Anterior cingulate cortex (tissue), 58 donors: Measurements from ENCODE around the gene ENTPD3.

Experiments
- DNase-seq, 58 donors: peaks; one replicate each; lab custom pipeline; 2025; lab: John Stamatoyannopoulos, UW

The ENTPD3 gene

DNA sequence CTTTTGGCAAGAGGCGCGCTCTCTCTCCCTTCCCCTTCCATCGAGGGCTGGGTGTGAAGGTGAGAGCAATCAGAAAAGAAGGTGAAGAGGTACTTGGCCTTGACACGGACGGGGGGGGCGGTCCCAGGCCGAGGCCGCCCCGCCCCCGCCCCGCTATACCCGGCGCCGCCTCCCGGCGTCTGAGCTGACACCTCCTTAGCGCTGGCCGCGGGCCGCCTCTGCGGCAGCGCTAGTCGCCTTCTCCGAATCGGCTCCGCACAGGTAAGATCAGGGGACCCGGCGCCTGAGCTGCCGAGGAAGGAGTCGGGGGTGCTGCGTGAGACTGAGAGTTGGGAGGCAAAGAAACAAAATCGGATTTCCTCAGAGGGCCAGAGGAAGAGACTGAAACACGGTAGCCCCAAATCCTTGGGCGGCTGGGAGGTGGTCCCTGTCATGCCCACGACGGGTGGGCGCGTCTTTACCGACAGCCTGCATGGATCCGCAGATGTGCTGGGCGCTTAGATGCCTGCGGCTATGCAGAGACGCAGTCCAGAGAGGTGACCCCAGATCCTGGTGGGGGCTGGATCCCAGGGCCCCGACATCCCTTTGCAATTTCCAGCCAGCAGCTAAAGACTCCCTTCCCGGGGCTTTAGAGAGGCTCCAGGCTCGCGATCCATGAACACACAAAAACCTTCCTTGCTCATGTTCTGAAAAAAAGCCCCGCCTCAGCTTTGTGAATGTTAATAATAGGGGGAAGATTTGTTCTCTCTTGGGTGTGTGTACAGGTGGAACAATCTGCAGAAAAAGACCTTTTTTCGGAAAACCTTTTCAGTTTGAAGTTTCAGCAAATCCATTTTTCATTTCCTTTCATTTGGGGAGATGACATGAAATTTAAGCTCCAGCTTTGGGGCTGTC lies at the start of gene ENTPD3:
TSS of gene ENTPD3 (plus strand) at position 184 of the 894 bp plus-strand sequence. CDS start 874 bp downstream, outside the sequence.
- peak in 20 of 58 donors; percentile 3 to 38 (median 16) for DNase-seq

GRCh38 chr3:40339871-40340270 lies 47.1 kb upstream of the ENTPD3 start:
- DNase-seq: no peak

- DNase-seq: no peak
These were observed 46.3 kb upstream of the ENTPD3 start for GRCh38 chr3:40340541-40341170.

DNA sequence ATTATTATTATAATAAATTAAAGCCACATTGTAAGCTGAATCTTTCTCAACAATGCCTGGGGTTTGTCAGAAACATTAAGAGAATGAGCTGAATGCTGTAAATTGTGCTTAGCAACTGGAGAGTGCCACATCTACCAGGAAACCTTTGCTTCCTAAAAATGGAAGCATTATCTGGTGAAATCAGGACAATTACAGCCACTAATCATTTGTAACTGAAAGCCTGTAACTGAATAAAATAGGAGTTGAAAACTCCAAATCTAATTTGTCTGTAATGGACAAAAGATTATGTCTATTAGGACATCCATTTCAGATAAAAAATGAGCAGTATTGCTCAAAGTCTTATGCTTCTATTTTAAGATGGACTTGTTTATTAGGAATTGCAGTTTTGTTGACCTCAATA lies 45.3 kb upstream of the ENTPD3 start:
- DNase-seq: no peak

DNA sequence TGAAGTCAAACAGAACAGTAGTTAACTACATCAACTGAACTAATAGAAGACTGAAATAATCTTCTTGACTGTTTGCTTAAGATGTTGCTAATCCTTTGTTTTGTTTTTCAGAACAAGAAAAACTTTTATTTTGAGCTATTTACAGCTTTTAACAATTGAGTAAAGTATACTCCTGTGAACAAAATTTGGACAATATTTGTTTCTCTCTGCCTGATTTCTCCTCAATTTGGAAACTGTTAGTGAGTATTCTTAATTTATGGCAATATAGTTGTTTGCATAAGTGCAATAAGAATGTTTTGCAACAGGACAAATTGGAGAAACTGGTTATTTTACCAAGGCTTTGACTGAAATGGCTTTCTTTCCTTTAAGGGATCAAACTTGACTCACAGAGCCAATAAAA lies 36.5 kb upstream of the ENTPD3 start:
- DNase-seq: no peak

DNA sequence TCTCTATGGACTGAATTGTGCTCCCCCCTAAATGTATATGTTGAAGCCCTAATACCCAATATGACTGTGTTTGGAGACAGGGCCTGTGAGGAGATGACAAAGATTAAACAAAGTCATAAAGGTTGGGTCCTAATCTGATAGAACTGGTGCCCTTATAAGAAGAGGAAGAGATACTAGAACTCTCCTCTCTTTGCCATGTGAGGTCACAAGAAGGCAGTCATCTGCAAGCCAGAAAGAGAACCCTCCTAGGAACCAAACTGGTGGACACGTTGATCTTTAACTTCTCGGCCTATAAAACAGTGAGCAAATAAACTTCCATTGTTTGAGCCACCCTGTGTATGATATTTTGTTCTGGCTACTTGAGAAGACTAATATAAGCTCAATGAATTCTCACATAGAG lies 31.6 kb upstream of the ENTPD3 start:
- DNase-seq: no peak

DNA sequence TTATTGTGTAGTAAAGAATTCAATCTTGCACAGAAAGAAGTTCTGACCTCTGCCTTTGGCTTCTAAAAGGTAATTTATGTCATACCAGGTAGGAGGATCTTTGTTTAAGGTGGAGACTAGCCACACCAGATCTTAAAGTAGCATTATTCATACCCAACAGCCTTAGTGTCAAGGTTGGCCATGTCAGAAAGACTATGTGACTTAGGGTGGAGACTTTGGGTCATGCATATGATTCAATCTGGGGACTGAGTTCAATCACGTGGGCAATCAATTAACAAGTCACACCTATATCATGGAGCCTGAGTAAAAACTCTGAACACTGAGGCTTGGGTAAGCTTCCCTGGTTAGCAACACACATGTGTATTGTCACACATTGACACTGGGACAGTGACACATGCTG lies 28.5 kb upstream of the ENTPD3 start:
- no peak for DNase-seq

DNA sequence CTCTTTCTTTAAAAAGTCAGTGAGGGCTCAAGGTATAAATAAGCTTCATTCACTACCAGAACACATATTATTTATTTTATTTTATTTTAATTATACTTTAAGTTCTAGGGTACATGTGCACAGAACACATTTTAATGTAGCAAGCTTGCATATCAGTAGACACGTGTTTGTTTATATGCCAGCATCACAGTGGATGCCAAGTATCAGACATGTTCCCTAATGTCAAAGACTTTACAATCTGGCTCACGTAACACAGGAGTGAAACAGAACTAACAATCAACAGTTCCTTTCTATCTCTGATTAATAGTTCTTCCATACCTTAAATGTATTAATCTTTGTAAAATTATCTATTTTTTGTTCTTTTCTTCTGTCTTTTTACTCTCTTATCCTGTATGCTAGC lies 23.3 kb upstream of the ENTPD3 start:
- no peak for DNase-seq

DNA sequence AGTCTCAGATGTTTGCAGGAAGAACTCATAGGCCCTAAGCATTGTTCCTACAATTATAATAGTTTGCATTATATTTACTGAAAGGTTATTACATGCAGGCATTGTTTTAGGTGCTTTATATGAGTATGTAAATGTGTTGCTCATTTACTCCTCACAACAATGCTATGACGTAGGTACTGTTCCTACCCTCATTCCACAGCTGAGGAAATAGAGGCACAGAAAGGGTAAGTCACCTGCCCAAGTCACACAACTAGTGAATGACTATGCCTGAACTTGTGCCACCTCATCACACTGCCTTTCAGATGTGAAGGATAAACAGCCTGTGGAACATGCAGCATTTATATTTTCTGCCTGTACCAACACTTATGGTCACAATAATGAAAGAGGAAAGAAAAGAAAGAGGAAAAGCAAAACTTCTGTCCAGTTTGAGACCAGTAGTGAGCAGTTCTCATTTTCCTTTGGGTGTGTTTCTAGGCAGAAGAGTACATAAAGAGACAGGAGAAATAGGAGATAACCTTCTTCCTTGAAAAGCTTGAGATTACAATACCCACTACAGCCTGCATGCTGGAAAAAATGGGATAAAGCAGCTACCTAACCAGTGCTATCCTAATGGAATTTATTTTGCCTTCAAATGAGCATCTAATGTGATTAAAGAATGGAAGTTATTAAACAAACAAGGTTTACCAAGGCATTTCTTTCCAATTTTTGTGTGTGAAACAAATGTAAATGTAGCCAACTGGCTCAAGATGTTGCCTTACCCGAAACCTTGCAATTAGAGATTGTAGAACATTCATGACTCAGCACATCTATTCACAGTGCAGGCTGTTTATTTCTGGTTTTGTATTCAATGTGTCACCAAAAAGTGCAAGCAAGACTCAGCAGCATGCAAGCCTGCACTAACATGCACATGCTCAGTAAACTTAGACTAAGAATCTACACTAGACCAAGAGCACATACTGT lies 20.5 kb upstream of the ENTPD3 start:
- peak in 10 of 58 donors; percentile 0 to 41 (median 8) for DNase-seq

GRCh38 chr3:40369716-40370115 lies 17.3 kb upstream of the ENTPD3 start:
- DNase-seq: no peak

DNA sequence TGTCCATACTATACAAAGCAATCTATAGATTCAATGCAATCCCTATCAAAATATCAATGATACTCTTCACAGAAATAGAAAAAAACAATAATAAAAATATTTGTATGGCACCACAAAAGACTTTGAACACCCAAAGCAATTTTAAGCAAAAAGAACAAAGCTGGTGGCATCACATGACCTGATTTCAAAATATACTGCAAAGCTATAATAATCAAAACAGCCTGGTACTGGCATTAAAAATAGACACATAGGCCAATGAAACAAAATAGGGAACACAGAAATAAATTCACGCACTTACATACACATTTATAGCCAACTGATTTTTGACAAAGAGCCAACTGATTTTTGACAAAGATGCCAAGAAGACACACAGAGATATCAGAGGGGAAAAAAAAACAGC lies 9.2 kb upstream of the ENTPD3 start:
- DNase-seq: no peak

DNA sequence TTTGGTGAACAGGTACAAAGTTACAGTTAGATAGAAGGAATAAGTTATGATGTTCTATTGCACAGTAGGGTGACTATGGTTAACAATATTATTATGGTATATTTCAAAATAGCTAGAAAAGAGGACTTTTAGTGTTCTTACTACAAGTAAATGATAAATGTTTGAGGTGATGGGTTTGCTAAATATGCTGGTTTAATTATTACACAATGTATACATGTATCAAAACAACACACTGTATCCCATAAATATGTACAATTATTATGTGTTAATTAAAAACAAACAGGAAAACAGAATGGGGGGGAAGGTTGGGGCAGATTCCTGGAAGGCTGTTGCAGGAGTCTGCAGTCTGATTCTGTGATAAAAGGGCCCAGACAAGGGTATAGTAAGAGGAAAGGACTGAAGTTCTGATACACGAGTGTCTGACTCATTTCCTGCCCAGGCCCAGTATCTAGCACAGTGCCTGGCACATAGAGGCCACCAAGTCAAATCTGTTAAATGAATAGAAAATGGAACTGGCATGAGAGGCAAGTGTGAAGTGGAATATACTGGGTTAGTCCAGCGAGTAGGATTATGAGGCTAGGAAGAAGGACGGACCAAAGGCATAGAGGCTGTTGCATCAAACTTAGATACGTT lies 7.2 kb upstream of the ENTPD3 start:
- no peak for DNase-seq

DNA sequence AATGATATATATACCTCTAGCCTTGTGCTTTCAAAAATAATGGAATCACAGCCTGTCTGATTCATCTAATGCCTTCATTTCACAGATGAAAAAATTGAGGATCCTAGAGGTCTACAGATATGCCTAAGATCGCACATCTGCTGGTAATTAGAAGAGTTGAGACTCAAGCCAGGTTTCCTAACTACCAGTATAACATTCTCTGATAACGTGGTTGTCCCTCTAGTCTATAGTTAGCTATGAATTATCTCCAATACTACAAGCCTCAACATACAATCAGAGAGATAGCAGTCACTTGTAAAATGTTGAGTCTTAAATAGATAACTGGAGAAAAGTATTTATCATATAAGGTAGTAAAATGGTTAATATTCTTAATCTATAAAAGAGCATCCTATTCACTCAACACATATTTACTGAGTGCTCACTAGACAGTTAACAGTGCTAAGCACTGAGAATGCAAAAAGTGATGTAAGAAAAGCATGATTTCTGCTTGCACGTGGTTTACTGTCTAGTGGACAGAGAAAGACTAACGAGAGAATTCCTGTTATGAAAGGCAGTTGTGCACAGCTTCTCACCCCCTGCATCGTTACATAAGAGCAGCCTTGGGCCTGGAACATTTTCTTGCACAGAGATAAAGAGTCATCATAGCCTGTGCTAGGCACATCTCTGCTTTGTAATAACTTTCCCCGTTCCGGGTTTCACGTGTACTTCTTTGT lies 4.9 kb upstream of the ENTPD3 start:
- no peak for DNase-seq

DNA sequence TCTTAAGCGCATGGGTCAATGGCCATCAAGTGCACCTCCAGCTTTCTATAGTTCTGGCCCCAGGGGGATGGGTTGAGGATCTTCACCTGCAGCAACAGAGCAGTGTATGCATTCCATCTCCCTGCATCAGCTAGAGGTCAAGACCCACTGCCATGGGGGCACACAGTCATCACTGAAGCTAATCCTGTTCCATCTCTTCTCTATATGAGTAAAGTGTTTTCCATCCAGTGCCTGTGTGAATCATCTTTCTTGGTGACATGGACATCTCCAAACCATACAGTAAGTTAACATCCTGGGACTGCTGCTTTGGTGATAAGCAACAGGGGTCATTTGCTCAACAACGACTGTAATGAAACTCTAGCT lies 4.4 kb upstream of the ENTPD3 start:
- DNase-seq: no peak

DNA sequence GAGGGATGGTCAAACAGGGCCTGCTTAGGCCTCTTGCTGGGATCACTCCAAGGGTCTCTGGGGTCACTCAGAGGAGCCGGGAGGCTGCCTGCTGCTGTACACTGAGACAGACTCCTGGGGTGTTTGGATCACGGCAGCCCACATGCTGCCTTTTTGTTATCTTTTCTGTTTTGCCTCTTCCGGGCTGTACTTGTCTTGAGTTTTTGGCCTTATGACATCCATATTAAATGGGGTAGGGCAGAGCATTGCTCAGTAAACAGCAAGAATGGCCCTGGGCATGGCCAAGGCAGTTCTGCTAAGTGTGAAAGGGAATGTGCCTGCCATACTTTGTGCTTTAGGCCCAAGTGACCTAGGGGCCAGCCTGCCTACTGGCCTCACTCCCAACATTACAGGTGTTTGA lies 771 bp upstream of the ENTPD3 start:
- no peak for DNase-seq

- no peak for DNase-seq
These were observed 891 bp downstream of the ENTPD3 start for GRCh38 chr3:40387895-40388254.

GRCh38 chr3:40396406-40396805 lies 9.4 kb downstream of the ENTPD3 start:
- no peak for DNase-seq

DNA sequence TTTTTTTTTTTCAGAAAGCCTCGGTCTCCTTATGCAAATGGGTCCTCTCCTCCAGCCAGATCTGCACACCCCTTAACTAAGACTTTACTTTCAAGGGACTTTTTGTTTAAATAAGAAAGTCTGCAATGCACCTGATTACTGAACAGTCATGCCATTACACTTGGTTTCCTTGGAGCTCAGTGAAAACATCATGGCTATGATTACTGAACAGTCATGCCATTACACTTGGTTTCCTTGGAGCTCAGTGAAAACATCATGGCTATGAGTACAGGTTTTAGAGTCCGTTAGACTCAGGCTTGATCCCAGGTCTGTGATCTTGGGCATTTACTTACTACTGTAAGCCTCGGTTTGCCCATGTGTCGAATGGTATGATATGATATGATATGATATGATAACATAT lies 10.1 kb downstream of the ENTPD3 start:
- DNase-seq: no peak

DNA sequence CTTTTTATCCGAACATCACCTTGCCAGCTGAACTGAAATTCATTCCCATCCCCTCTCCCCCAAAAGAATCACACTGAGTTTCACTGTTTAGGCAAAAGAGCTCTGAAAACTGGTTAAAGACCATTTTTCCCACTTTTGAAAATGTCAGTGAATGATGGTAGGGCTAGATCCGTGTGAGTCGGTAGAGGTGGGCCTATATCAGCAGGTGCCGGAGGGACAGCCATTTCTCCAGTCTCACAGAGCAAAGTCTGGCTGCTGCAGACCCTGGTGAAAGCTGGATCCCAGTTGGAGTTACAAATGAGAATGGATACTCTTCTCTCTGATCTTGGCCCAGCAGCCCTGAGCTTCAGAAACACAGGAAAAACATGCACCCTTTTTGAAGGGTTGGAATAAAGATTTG lies 10.9 kb downstream of the ENTPD3 start:
- DNase-seq: no peak

DNA sequence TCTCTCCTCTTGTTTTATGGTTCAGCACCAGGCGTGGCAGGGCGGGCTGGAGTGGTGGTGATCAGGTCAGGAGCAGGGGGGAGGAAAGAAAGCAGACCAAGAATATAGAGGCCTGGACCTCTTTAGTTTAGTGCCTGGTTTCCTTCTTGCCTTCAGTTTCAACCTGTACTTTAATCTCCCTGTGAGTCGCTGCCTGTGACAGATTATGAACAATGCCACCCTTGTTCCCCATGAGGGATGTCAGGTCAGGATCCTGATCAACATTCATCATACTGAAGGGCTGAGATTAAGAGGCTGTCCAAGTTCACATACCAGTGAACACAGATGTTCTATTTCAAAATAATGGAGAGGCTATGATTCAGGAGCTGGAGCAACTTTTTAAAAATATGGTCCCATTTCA lies 11.4 kb downstream of the ENTPD3 start:
- no peak for DNase-seq
